Chondrocyte (in vitro differentiated cells): Measurements from ENCODE around the gene PDE4D. TPM values are rescaled to one million over a fixed set of nuclear protein-coding genes. Genes with fewer than 3 reads are reported as not detected.
A peak's percentile ranks its signal among the peaks of the same experiment; 100 is the strongest.

ENCODE experiments used
- DNase-seq: peaks from one replicate; pipeline ENCODE4 v3.0.0; 2021; ENCODE audit warnings: mixed read lengths, low spot score
- H3K27ac Mint-ChIP-seq: one replicate; pipeline ENCODE4 v1.8.0; 2021; ENCODE audit warnings: mild to moderate bottlenecking, moderate library complexity, mixed read lengths; ENCODE audit not compliant: unreplicated experiment
- H3K27me3 Mint-ChIP-seq: 2 replicates; pipeline ENCODE4 v1.8.0; 2021; ENCODE audit warnings: low read depth, mixed read lengths
- H3K36me3 Mint-ChIP-seq: 2 replicates; pipeline ENCODE4 v1.8.0; 2021; ENCODE audit warnings: low read depth, mixed read lengths
- H3K4me1 Mint-ChIP-seq: 2 replicates; pipeline ENCODE4 v1.8.0; 2021; ENCODE audit warnings: low read depth, mild to moderate bottlenecking, mixed read lengths
- H3K4me3 Mint-ChIP-seq: one replicate; pipeline ENCODE4 v1.8.0; 2021; ENCODE audit warnings: mild to moderate bottlenecking, moderate library complexity, mixed read lengths; ENCODE audit not compliant: unreplicated experiment
- H3K9me3 Mint-ChIP-seq: 2 replicates; pipeline ENCODE4 v1.8.0; 2021; ENCODE audit warnings: low read depth, mixed read lengths
- total RNA-seq: library from RNA; stranded (reverse); gene quantifications from 3 replicates; pipeline ENCODE4 v1.2.1, GENCODE V29; 2021
- TF ChIP-seq, protein P1 (sequence below): fragments of 200-600 bp; sonication (generic); IDR thresholded peaks from 2 replicates; pipeline ENCODE4 v1.5.0; 2021; ENCODE audit warnings: antibody characterized with exemption, mild to moderate bottlenecking, moderate library complexity

Gene PDE4D
- total RNA-seq, 1 donor from 2014 or later = 21.1 TPM

DNA sequence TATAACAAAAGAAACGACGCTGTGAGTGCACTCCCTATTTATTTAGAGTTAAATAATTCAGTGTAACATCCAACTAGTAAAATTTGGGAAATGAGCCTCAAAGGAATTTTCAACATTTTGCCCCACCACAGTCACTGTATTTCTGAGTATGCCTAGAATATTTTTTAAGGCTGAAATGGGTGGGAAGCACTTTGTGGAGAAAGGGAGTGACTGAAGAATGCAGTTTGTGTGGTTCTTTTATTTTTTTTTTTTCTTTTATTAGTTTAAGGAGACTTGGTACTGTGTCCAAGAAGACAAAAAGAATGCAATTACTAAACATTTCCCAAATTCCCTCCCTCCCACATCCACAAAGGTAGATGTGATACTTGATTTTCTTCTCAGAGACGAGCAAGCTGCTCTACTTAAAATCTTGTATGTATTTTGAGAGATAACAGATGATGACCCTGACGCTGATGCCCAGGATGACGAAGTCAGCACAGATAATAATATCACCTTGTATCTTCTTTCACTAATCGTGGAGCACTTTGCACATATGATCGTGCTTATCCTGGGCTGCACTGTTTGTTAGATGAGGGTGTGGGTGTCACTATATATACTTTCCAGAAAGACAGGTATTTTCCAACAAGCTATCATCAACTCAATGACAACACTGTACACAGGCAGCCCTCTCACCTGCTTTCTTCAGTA lies 724.3 kb downstream of the PDE4D start:
- H3K4me3 Mint-ChIP-seq = no peak overlapping the region
- no peaks in the 10 kb centered on the region for H3K36me3 Mint-ChIP-seq
- no peaks in the 10 kb centered on the region for H3K9me3 Mint-ChIP-seq
- no peak for DNase-seq
- TF ChIP-seq, protein P1, sequence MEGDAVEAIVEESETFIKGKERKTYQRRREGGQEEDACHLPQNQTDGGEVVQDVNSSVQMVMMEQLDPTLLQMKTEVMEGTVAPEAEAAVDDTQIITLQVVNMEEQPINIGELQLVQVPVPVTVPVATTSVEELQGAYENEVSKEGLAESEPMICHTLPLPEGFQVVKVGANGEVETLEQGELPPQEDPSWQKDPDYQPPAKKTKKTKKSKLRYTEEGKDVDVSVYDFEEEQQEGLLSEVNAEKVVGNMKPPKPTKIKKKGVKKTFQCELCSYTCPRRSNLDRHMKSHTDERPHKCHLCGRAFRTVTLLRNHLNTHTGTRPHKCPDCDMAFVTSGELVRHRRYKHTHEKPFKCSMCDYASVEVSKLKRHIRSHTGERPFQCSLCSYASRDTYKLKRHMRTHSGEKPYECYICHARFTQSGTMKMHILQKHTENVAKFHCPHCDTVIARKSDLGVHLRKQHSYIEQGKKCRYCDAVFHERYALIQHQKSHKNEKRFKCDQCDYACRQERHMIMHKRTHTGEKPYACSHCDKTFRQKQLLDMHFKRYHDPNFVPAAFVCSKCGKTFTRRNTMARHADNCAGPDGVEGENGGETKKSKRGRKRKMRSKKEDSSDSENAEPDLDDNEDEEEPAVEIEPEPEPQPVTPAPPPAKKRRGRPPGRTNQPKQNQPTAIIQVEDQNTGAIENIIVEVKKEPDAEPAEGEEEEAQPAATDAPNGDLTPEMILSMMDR = no peak
- no peaks in the 10 kb centered on the region for H3K27me3 Mint-ChIP-seq
- peaks cover 21% of the 10 kb centered on the region for H3K4me1 Mint-ChIP-seq
- H3K27ac Mint-ChIP-seq = peak overlapping the region; percentile 32

DNA sequence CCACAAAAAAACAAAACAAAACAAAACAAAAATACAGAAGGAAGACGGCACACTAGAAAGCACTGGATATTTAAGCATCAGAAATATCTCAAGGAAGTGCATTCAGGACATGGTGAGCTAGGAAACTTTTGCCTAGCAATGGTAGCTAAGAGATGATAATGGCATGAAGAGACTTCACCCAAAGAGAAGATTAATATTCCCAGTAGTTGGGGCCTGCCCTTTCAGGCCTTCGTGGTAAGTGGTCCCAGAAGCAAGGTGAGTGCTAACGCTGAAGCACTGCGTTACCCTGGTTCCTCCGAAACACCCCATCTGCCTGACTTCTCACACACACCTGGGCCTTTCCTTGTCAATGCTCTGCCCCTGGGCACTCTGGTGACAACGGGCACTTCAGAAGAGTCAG lies 725.5 kb downstream of the PDE4D start:
- TF ChIP-seq, protein P1 = no peak
- DNase-seq = no peak
- Mint-ChIP-seq H3K27ac (no peak overlapping the region), H3K4me1 (peaks cover 29% of the 10 kb centered on the region), H3K9me3 (no peaks in the 10 kb centered on the region), H3K27me3 (no peaks in the 10 kb centered on the region), H3K4me3 (no peak overlapping the region), H3K36me3 (no peaks in the 10 kb centered on the region)

GRCh38 chr5:59164041-59164830 lies 729.3 kb downstream of the PDE4D start:
- no peak for DNase-seq
- no peaks in the 10 kb centered on the region for H3K9me3 Mint-ChIP-seq
- H3K4me1 Mint-ChIP-seq = peaks cover 24% of the 10 kb centered on the region
- H3K27me3 Mint-ChIP-seq = no peaks in the 10 kb centered on the region
- H3K27ac Mint-ChIP-seq = peak overlapping the region; percentile 62
- H3K4me3 Mint-ChIP-seq = no peak overlapping the region
- TF ChIP-seq, protein P1 = no peak
- no peaks in the 10 kb centered on the region for H3K36me3 Mint-ChIP-seq

DNA sequence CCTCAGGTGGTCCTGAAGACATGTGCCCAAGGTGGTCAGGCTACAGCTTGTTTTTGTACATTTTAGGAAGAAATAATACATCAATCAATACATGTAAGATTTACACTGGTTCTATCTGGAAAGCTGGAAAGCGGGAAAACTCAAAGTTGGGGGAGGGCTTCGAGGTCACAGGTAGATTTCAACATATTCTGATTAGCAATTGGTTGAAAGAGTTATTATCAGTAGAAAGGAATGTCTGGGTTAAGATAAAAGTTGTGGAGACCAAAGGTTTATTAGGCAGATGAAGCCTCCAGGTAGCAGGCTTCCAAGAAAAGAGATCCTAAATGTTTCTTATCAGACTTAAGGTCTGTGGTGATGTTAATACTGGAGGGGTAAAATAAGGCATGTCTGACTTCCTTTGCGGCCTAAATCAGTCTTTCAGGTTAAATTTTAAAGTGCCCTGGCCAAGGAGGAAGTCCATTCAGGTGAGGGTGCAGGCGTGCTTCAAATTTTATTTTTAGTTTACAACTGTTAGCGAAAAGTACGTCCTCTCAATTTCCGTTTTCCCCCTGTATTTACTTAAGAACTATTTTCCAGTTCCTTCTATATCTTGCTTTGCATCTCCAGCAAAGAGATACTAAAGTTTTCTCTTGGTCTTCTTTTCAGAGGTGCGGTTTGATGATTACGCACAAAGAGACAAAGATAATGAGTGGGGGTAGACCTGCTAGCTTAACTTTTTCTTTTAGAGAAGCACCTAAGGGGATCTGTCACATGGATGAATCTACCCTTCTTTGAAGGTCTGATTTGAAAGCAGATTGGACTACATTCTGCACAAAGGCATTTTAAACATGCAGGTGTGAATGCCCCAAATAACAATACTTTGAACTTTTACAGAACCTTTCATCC lies 732.1 kb downstream of the PDE4D start:
- Mint-ChIP-seq H3K4me1 (peaks cover 17% of the 10 kb centered on the region), H3K4me3 (no peak overlapping the region), H3K27me3 (no peaks in the 10 kb centered on the region), H3K36me3 (no peaks in the 10 kb centered on the region), H3K27ac (no peak overlapping the region), H3K9me3 (no peaks in the 10 kb centered on the region)
- no peak for DNase-seq
- TF ChIP-seq, protein P1 = no peak
